HUES48 (cell line): Measurements from ENCODE around the gene THOP1.
"Not testable (repeated sequence)": the region's sequence is repeated elsewhere in the genome, so short reads cannot be mapped to it uniquely, and the experiment has no call there.

ENCODE experiments used
- H3K27ac ChIP-seq: one replicate; pipeline ENCODE4 v1.7.0; 2013; ENCODE audit warnings: low read depth, low read length, inconsistent platforms
- H3K27me3 ChIP-seq: 2 replicates; pipeline ENCODE4 v1.6.1; 2013; ENCODE audit warnings: mild to moderate bottlenecking, low read length; ENCODE audit not compliant: control insufficient read depth, insufficient read depth
- H3K36me3 ChIP-seq: 2 replicates; pipeline ENCODE4 v1.6.1; 2013; ENCODE audit warnings: low read length; ENCODE audit not compliant: control insufficient read depth, insufficient read depth
- H3K4me1 ChIP-seq: 2 replicates; pipeline ENCODE4 v1.6.1; 2013; ENCODE audit warnings: mild to moderate bottlenecking, low read length; ENCODE audit not compliant: control insufficient read depth, insufficient read depth
- H3K4me3 ChIP-seq: 2 replicates; pipeline ENCODE4 v1.5.1; 2013; ENCODE audit warnings: mild to moderate bottlenecking, low read depth, low read length
- H3K9ac ChIP-seq: 2 replicates; pipeline ENCODE4 v1.6.1; 2013; ENCODE audit warnings: mild to moderate bottlenecking, low read depth, low read length, moderate library complexity
- H3K9me3 ChIP-seq: 2 replicates; pipeline ENCODE4 v1.6.1; 2013; ENCODE audit warnings: low read length; ENCODE audit not compliant: control insufficient read depth, insufficient read depth

Gene THOP1

GRCh38 chr19:2790194-2790556 is 4.9 kb downstream of the THOP1 start:
- no peaks in the 10 kb centered on the region for H3K27me3 ChIP-seq
- H3K4me1 ChIP-seq, result no peaks in the 10 kb centered on the region
- no peaks in the 10 kb centered on the region for H3K9me3 ChIP-seq
- no peak overlapping the region for H3K27ac ChIP-seq
- H3K36me3 ChIP-seq, result peaks cover 63% of the 10 kb centered on the region
- H3K9ac ChIP-seq, result no peak overlapping the region
- no peak overlapping the region for H3K4me3 ChIP-seq

- H3K4me1 ChIP-seq, result no peaks in the 10 kb centered on the region
- no peak overlapping the region for H3K4me3 ChIP-seq
- no peaks in the 10 kb centered on the region for H3K9me3 ChIP-seq
- no peak overlapping the region for H3K9ac ChIP-seq
- H3K27me3 ChIP-seq, result no peaks in the 10 kb centered on the region
- H3K27ac ChIP-seq, result no peak overlapping the region
- H3K36me3 ChIP-seq, result peaks cover 69% of the 10 kb centered on the region
Observed at GRCh38 chr19:2790557-2791271, 5.4 kb downstream of the THOP1 start.

GRCh38 chr19:2791440-2791839 is 6.1 kb downstream of the THOP1 start:
- Histone ChIP-seq H3K4me3 (no peak overlapping the region), H3K27ac (no peak overlapping the region), H3K9ac (no peak overlapping the region), H3K4me1 (no peaks in the 10 kb centered on the region), H3K36me3 (peaks cover 76% of the 10 kb centered on the region), H3K9me3 (no peaks in the 10 kb centered on the region), H3K27me3 (no peaks in the 10 kb centered on the region)

- H3K4me3 ChIP-seq, result no peak overlapping the region
- H3K27ac ChIP-seq, result no peak overlapping the region
- no peaks in the 10 kb centered on the region for H3K4me1 ChIP-seq
- no peaks in the 10 kb centered on the region for H3K9me3 ChIP-seq
- H3K27me3 ChIP-seq, result no peaks in the 10 kb centered on the region
- H3K36me3 ChIP-seq, result peaks cover 80% of the 10 kb centered on the region
- H3K9ac ChIP-seq, result no peak overlapping the region
Observed at GRCh38 chr19:2791876-2792275, 6.6 kb downstream of the THOP1 start.

- H3K9ac ChIP-seq, H3K4me1 ChIP-seq, H3K27me3 ChIP-seq, H3K9me3 ChIP-seq, H3K27ac ChIP-seq, H3K4me3 ChIP-seq: not testable (repeated sequence)
- peaks cover 82% of the 10 kb centered on the region for H3K36me3 ChIP-seq
Observed at GRCh38 chr19:2792666-2793065, 7.4 kb downstream of the THOP1 start.

GRCh38 chr19:2793126-2793525 is 7.8 kb downstream of the THOP1 start:
- no peak overlapping the region for H3K27ac ChIP-seq
- peaks cover 84% of the 10 kb centered on the region for H3K36me3 ChIP-seq
- no peaks in the 10 kb centered on the region for H3K9me3 ChIP-seq
- no peak overlapping the region for H3K4me3 ChIP-seq
- H3K9ac ChIP-seq, result no peak overlapping the region
- no peaks in the 10 kb centered on the region for H3K27me3 ChIP-seq
- H3K4me1 ChIP-seq, result no peaks in the 10 kb centered on the region

- H3K27ac ChIP-seq, result no peak overlapping the region
- peaks cover 84% of the 10 kb centered on the region for H3K36me3 ChIP-seq
- no peaks in the 10 kb centered on the region for H3K4me1 ChIP-seq
Observed at GRCh38 chr19:2793577-2793976, 8.3 kb downstream of the THOP1 start.

GRCh38 chr19:2795827-2796658 is 10.7 kb downstream of the THOP1 start:
- Histone ChIP-seq H3K9ac (no peak overlapping the region), H3K9me3 (no peaks in the 10 kb centered on the region), H3K27me3 (no peaks in the 10 kb centered on the region), H3K27ac (no peak overlapping the region), H3K4me3 (no peak overlapping the region), H3K4me1 (no peaks in the 10 kb centered on the region), H3K36me3 (peaks cover 95% of the 10 kb centered on the region)

More at GRCh38 chr19:2793577-2793976, 8.3 kb downstream of the THOP1 start:
- Histone ChIP-seq H3K9me3 (no peaks in the 10 kb centered on the region), H3K27me3 (no peaks in the 10 kb centered on the region), H3K9ac (no peak overlapping the region), H3K4me3 (no peak overlapping the region)

GRCh38 chr19:2796659-2797266 is 11.5 kb downstream of the THOP1 start:
- Histone ChIP-seq H3K4me3 (no peak overlapping the region), H3K9ac (no peak overlapping the region), H3K27ac (no peak overlapping the region), H3K36me3 (peaks cover 95% of the 10 kb centered on the region), H3K9me3 (no peaks in the 10 kb centered on the region), H3K4me1 (no peaks in the 10 kb centered on the region), H3K27me3 (no peaks in the 10 kb centered on the region)

- no peaks in the 10 kb centered on the region for H3K27me3 ChIP-seq
- H3K27ac ChIP-seq, result no peak overlapping the region
- H3K4me1 ChIP-seq, result no peaks in the 10 kb centered on the region
- no peak overlapping the region for H3K9ac ChIP-seq
- peaks cover 92% of the 10 kb centered on the region for H3K36me3 ChIP-seq
- no peaks in the 10 kb centered on the region for H3K9me3 ChIP-seq
- no peak overlapping the region for H3K4me3 ChIP-seq
Observed at GRCh38 chr19:2797280-2797679, 12.0 kb downstream of the THOP1 start.

- no peaks in the 10 kb centered on the region for H3K27me3 ChIP-seq
- no peak overlapping the region for H3K27ac ChIP-seq
- peaks cover 92% of the 10 kb centered on the region for H3K36me3 ChIP-seq
- no peak overlapping the region for H3K4me3 ChIP-seq
- no peak overlapping the region for H3K9ac ChIP-seq
- H3K9me3 ChIP-seq, result no peaks in the 10 kb centered on the region
- no peaks in the 10 kb centered on the region for H3K4me1 ChIP-seq
Observed at GRCh38 chr19:2798158-2798685, 12.9 kb downstream of the THOP1 start.
